Adrenal gland (tissue), 5 donors: ENCODE results near the gene TMEM134.

Experiments
- CTCF ChIP-seq, 6 experiments: fragments of 450-650 bp in 4 of 6; fragments of 200-600 bp in 2 of 6; sonication (generic) in 1 of 6; IDR thresholded peaks; 1 replicate in 5 of 6; 2 replicates in 1 of 6; pipeline versions ENCODE4 v1.5.1 to v1.8.0; 2016 to 2021; ENCODE audit warnings: antibody characterized with exemption in 6 of 6, mild to moderate bottlenecking in 2 of 6, moderate library complexity in 1 of 6
- POLR2A ChIP-seq, 2 donors: fragments of 450-650 bp; IDR thresholded peaks; one replicate each; pipeline ENCODE4 v1.6.1; 2017; ENCODE audit warnings: antibody characterized with exemption in 2 of 2, mild to moderate bottlenecking in 2 of 2, moderate library complexity in 1 of 2
- donor health status: DM: no; HTN: no; CAD: no.

DNA sequence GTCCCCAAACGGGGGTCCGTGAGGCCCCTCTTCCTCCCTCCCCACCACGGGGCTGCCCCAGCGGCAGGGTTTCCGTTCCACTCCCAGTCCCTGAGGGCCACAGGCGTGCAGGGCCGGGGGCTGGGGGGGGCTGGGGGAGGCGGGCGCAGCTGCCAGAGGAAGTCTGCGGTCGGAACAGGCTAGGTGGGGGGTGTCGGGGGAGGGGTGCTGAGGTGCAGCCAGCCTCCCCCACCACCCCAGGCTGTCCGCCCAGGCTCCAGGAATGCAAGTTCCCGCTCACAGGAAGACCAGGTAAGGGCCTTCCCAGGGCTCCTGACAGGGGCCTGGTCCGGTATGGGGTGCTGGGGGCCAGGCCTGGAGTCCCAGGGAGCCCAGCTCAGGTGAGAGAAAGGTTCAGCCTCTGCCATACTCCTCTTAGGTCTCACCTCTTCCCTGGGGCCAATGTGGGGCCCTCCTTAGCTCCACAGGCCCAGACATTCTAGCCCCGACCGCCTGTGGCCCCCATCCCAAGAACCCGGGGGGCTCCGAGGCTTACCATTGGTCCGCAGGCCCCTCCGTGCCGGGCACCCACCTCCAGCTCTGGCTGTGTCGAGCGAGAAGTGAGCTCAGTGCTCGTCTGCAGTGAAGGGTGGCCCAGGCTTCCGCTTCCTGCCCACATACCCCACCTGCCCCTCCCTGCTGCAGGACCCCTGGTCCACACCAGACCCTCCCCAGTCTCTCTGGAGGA is 31.8 kb downstream of the TMEM134 start, which contains the start of gene PTPRCAP:
- TF ChIP-seq CTCF (IDR thresholded peaks at IDR 0.05) (no peak), POLR2A (IDR thresholded peaks at IDR 0.05) (no peak)
